ENCODE data around the gene EPHB2. TPM values are rescaled to one million over a fixed set of nuclear protein-coding genes. Genes with fewer than 3 reads are reported as not detected.

The EPHB2 gene
- total RNA-seq, 1 donor from 2014 or later: 60.3 TPM

DNA sequence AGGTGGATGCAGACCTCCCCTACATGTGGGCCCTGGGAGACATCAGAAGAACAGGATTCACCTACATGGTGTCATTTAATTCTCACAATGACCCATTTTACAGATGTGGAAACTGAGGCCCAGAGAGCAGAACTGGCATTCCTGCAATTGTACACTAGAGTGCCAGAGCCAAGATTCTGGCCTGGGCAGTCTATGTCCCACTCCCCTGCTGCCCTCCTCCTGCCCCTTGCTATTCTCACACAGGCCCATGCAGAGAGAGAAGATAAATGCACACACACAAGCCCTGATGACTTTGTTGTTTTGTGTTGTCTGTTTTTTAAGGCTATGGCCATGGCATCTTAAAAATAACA lies 64.2 kb downstream of the EPHB2 start:
- Mint-ChIP-seq H3K36me3 (ENCODE audit: low read depth) (no peaks in the 10 kb centered on the region), H3K4me1 (peaks cover 64% of the 10 kb centered on the region), H3K27ac (ENCODE audit: unreplicated experiment) (no peak overlapping the region), H3K4me3 (no peak overlapping the region), H3K9me3 (no peaks in the 10 kb centered on the region), H3K27me3 (ENCODE audit: low read depth) (no peaks in the 10 kb centered on the region)
- no peak for DNase-seq (ENCODE audit: low read depth, low spot score)
- TF ChIP-seq, protein P1, sequence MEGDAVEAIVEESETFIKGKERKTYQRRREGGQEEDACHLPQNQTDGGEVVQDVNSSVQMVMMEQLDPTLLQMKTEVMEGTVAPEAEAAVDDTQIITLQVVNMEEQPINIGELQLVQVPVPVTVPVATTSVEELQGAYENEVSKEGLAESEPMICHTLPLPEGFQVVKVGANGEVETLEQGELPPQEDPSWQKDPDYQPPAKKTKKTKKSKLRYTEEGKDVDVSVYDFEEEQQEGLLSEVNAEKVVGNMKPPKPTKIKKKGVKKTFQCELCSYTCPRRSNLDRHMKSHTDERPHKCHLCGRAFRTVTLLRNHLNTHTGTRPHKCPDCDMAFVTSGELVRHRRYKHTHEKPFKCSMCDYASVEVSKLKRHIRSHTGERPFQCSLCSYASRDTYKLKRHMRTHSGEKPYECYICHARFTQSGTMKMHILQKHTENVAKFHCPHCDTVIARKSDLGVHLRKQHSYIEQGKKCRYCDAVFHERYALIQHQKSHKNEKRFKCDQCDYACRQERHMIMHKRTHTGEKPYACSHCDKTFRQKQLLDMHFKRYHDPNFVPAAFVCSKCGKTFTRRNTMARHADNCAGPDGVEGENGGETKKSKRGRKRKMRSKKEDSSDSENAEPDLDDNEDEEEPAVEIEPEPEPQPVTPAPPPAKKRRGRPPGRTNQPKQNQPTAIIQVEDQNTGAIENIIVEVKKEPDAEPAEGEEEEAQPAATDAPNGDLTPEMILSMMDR (conservative IDR thresholded peaks at IDR 0.05): no peak

DNA sequence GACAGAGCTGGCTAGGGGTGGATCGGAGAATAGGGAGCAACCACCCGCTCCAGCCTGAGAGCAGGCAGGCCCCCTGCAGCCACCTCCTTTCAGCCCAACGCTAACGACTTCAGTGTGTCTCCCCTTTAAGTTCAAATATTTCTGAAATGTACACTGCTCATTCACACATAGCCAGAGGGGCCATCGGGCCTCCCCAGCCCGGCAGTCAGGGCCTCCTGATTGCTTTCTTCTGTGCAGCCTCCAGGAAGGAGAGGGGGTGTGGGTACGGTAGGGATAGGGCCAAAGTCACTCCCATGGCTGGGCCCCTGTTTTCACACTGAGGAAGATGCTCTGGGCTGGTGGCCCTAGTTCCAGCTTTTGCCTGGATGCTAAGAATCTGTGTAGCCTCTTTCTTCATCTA lies 64.8 kb downstream of the EPHB2 start:
- Mint-ChIP-seq H3K4me3 (no peak overlapping the region), H3K27ac (ENCODE audit: unreplicated experiment) (no peak overlapping the region), H3K4me1 (peaks cover 68% of the 10 kb centered on the region), H3K36me3 (ENCODE audit: low read depth) (no peaks in the 10 kb centered on the region), H3K27me3 (ENCODE audit: low read depth) (no peaks in the 10 kb centered on the region), H3K9me3 (no peaks in the 10 kb centered on the region)
- DNase-seq (ENCODE audit: low read depth, low spot score): no peak
- TF ChIP-seq, protein P1 (conservative IDR thresholded peaks at IDR 0.05): no peak

DNA sequence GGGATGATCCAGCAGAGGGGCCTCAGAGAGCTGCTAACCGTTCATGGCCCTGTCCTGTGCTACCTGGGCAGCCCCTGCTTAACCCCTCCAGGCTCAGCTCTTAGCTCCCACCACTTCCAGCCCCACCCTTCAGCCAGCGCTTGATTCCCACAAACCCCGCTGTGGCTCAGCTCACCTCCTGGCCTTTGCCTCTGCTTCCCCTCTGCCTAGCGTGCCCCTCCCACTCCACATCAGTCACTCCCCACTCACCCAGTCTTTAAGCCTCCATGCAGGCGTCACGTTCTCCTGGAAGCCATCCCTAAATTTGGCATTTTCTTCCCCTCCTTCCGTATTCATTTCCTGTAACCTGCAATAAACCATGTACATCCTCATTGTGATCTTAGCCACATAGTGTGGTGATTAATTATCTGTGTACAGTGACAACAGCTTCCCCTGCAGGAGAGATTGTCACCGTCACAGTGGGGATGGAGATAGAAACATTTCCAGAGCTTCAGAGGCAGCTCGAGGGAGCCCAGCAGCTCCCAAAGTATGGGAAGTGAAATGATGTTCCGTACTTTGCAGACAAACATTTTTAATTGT lies 65.5 kb downstream of the EPHB2 start:
- Mint-ChIP-seq H3K27me3 (ENCODE audit: low read depth) (no peaks in the 10 kb centered on the region), H3K9me3 (no peaks in the 10 kb centered on the region), H3K4me3 (no peak overlapping the region), H3K4me1 (peaks cover 73% of the 10 kb centered on the region), H3K27ac (ENCODE audit: unreplicated experiment) (no peak overlapping the region), H3K36me3 (ENCODE audit: low read depth) (no peaks in the 10 kb centered on the region)
- TF ChIP-seq, protein P1 (conservative IDR thresholded peaks at IDR 0.05): no peak
- DNase-seq (ENCODE audit: low read depth, low spot score): no peak

DNA sequence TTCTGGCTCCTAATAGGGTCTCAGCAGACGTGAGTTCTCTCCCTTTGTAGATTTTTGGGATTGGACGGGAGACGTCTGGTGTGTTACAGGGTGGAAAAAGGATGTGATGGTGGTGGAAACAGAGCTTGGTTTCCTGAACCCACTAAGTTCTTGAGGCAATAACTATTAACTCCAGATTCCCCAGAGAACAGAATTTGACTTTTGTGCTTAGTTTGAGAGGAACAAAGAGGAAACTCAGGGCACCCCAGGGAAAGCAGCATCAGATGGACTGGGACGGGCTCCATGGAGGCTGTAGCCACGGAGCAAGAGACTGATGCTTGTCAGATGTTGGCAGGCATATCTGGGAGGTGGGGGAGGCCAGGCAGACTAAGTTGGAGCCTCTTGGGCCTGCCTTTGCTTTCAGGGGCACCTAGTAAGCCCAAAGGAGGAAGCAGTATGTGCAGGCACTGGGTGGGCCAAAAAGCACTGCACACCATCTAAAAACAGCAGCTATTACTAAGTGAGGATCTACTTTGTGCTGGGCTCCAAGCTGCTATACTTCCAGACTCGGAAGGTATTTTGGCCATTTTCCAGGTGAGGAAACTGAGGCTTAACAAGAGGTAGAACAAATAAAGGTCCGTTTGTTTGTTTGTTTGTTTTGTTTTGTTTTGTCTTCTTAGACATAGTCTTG lies 66.9 kb downstream of the EPHB2 start:
- Mint-ChIP-seq H3K4me3 (no peak overlapping the region), H3K9me3 (no peaks in the 10 kb centered on the region), H3K27ac (ENCODE audit: unreplicated experiment) (peak overlapping the region; percentile 4), H3K27me3 (ENCODE audit: low read depth) (no peaks in the 10 kb centered on the region), H3K36me3 (ENCODE audit: low read depth) (no peaks in the 10 kb centered on the region), H3K4me1 (peaks cover 78% of the 10 kb centered on the region)
- TF ChIP-seq, protein P1 (conservative IDR thresholded peaks at IDR 0.05): no peak
- DNase-seq (ENCODE audit: low read depth, low spot score): no peak

DNA sequence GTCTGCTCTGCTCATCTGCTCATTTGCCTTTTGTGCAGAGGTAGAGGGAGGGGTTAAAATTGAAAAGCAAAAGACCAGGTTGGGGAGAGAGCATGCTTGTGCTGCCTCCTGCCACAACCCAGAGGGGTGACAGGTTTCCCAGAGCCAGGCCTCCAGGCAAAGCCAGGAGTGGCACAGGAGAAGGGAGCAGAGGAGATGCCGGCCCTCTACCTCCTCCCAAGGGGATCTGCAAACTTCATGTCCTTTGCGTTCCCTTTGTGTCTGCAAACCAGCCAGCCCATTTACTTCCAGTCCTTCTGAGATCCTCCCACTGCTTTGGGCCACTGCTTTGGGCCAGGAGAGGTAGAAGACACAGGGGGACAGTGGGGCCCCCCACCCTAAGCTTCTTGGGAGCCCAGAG lies 67.8 kb downstream of the EPHB2 start:
- TF ChIP-seq, protein P1 (conservative IDR thresholded peaks at IDR 0.05): no peak
- H3K9me3 Mint-ChIP-seq: no peaks in the 10 kb centered on the region
- H3K36me3 Mint-ChIP-seq (ENCODE audit: low read depth): no peaks in the 10 kb centered on the region
- DNase-seq (ENCODE audit: low read depth, low spot score): no peak
- peaks cover 83% of the 10 kb centered on the region for H3K4me1 Mint-ChIP-seq
- H3K4me3 Mint-ChIP-seq: no peak overlapping the region
- no peaks in the 10 kb centered on the region for H3K27me3 Mint-ChIP-seq (ENCODE audit: low read depth)
- H3K27ac Mint-ChIP-seq (ENCODE audit: unreplicated experiment): no peak overlapping the region
